ENCODE data around the gene HAO2. TPM values are rescaled to one million over a fixed set of nuclear protein-coding genes. Genes with fewer than 3 reads are reported as not detected.

Gene HAO2
- total RNA-seq, 2 donors from 2014 or later: not detected

GRCh38 chr1:119366424-119366823 lies 2.2 kb upstream of the HAO2 start:
- ATAC-seq (ENCODE audit: insufficient number of reproducible peaks, low FRiP score, low read depth) (no peak), DNase-seq (ENCODE audit: low spot score) (no peak)
- H3K27me3 ChIP-seq (replicated peaks; ENCODE audit: insufficient read depth): no peaks in the 10 kb centered on the region
- H3K9me3 ChIP-seq: no peaks in the 10 kb centered on the region
- no peak overlapping the region for H3K4me3 ChIP-seq
- no peaks in the 10 kb centered on the region for H3K4me1 ChIP-seq (ENCODE audit: control insufficient read depth in 1 of 2, low read depth in 2 of 2)
- no peak for TF ChIP-seq CTCF (IDR thresholded peaks at IDR 0.05)
- H3K36me3 ChIP-seq: no peaks in the 10 kb centered on the region
- H3K27ac ChIP-seq: no peak overlapping the region

- peak; percentile 58 for TF ChIP-seq CTCF (IDR thresholded peaks at IDR 0.05)
- H3K27ac ChIP-seq: no peak overlapping the region
- no peaks in the 10 kb centered on the region for H3K4me1 ChIP-seq (ENCODE audit: control insufficient read depth in 1 of 2, low read depth in 2 of 2)
- DNase-seq (ENCODE audit: low spot score) (no peak), ATAC-seq (ENCODE audit: insufficient number of reproducible peaks, low FRiP score, low read depth) (no peak)
- H3K9me3 ChIP-seq: no peaks in the 10 kb centered on the region
- H3K36me3 ChIP-seq: no peaks in the 10 kb centered on the region
- no peaks in the 10 kb centered on the region for H3K27me3 ChIP-seq (replicated peaks; ENCODE audit: insufficient read depth)
- H3K4me3 ChIP-seq: no peak overlapping the region
Observed at GRCh38 chr1:119367432-119368124, 1.0 kb upstream of the HAO2 start.

- ATAC-seq (ENCODE audit: insufficient number of reproducible peaks, low FRiP score, low read depth): no peak
- Histone ChIP-seq H3K4me3 (no peak overlapping the region), H3K4me1 (ENCODE audit: control insufficient read depth in 1 of 2, low read depth in 2 of 2) (no peaks in the 10 kb centered on the region), H3K9me3 (no peaks in the 10 kb centered on the region), H3K27me3 (replicated peaks; ENCODE audit: insufficient read depth) (no peaks in the 10 kb centered on the region), H3K36me3 (no peaks in the 10 kb centered on the region), H3K27ac (no peak overlapping the region)
- TF ChIP-seq CTCF (IDR thresholded peaks at IDR 0.05): no peak
- no peak for DNase-seq (ENCODE audit: low spot score)
Observed at GRCh38 chr1:119370748-119371147, 2.2 kb downstream of the HAO2 start.

- Histone ChIP-seq H3K4me1 (ENCODE audit: control insufficient read depth in 1 of 2, low read depth in 2 of 2) (no peaks in the 10 kb centered on the region), H3K4me3 (no peak overlapping the region), H3K27me3 (replicated peaks; ENCODE audit: insufficient read depth) (no peaks in the 10 kb centered on the region), H3K36me3 (no peaks in the 10 kb centered on the region), H3K9me3 (no peaks in the 10 kb centered on the region), H3K27ac (no peak overlapping the region)
- DNase-seq (ENCODE audit: low spot score) (no peak), ATAC-seq (ENCODE audit: insufficient number of reproducible peaks, low FRiP score, low read depth) (no peak)
- TF ChIP-seq CTCF (IDR thresholded peaks at IDR 0.05): no peak
Observed at GRCh38 chr1:119371815-119372214, 3.2 kb downstream of the HAO2 start.

GRCh38 chr1:119372503-119373086 lies 4.0 kb downstream of the HAO2 start:
- no peak for ATAC-seq (ENCODE audit: insufficient number of reproducible peaks, low FRiP score, low read depth)

More at GRCh38 chr1:119372503-119373086, 4.0 kb downstream of the HAO2 start:
- Histone ChIP-seq H3K4me3 (no peak overlapping the region), H3K27ac (no peak overlapping the region), H3K4me1 (ENCODE audit: control insufficient read depth in 1 of 2, low read depth in 2 of 2) (no peaks in the 10 kb centered on the region), H3K36me3 (no peaks in the 10 kb centered on the region), H3K27me3 (replicated peaks; ENCODE audit: insufficient read depth) (no peaks in the 10 kb centered on the region), H3K9me3 (no peaks in the 10 kb centered on the region)
- no peak for TF ChIP-seq CTCF (IDR thresholded peaks at IDR 0.05)
- no peak for DNase-seq (ENCODE audit: low spot score)
